Stomach (tissue), 4 donors: Measurements from ENCODE around the gene PHLPP2.

Source experiments
- EP300 ChIP-seq: sonication (generic); formaldehyde crosslinking; IDR thresholded peaks from one replicate; pipeline ENCODE4 v1.6.1; 2017; ENCODE audit warnings: antibody characterized with exemption
- TF ChIP-seq, protein P1 (sequence below), 7 experiments: fragments of 450-650 bp in 4 of 7; fragments of 200-600 bp in 3 of 7; sonication (generic) in 3 of 7; IDR thresholded peaks; one replicate each; pipeline ENCODE4 v1.5.1; 2016 to 2019; ENCODE audit warnings: antibody characterized with exemption in 7 of 7, control low read depth in 2 of 7, mild to moderate bottlenecking in 1 of 7

DNA sequence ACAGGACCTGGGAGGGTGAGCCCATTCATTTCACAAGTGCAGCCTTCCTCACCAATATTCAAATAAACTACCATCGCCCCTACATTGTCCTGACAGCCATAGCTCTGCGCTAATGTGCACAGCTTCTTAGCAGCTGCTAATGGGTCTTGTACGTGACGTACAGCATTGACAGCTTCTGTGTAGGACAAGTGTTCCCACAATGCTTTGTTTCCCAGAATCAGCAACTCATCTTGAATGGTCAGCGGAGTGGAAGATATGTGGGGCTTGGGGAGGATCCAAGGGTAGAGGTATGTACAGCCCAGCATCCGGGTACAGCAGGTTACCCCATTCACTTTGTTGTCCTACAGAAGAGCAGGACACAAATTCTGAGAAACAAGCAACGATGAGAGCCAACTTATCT is 74.8 kb downstream of the PHLPP2 start:
- TF ChIP-seq, protein P1, sequence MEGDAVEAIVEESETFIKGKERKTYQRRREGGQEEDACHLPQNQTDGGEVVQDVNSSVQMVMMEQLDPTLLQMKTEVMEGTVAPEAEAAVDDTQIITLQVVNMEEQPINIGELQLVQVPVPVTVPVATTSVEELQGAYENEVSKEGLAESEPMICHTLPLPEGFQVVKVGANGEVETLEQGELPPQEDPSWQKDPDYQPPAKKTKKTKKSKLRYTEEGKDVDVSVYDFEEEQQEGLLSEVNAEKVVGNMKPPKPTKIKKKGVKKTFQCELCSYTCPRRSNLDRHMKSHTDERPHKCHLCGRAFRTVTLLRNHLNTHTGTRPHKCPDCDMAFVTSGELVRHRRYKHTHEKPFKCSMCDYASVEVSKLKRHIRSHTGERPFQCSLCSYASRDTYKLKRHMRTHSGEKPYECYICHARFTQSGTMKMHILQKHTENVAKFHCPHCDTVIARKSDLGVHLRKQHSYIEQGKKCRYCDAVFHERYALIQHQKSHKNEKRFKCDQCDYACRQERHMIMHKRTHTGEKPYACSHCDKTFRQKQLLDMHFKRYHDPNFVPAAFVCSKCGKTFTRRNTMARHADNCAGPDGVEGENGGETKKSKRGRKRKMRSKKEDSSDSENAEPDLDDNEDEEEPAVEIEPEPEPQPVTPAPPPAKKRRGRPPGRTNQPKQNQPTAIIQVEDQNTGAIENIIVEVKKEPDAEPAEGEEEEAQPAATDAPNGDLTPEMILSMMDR (IDR thresholded peaks at IDR 0.05): no peak
- TF ChIP-seq EP300: no peak
